Measurements from ENCODE around the gene PTPRN2.

Gene PTPRN2

GRCh38 chr7:157658851-157659412 lies 928.7 kb downstream of the PTPRN2 start:
- DNase-seq = no peak

- DNase-seq = peak; percentile 7
Measured at GRCh38 chr7:157657741-157658740, 929.6 kb downstream of the PTPRN2 start.

GRCh38 chr7:157656195-157656769 lies 931.3 kb downstream of the PTPRN2 start:
- DNase-seq = no peak

DNA sequence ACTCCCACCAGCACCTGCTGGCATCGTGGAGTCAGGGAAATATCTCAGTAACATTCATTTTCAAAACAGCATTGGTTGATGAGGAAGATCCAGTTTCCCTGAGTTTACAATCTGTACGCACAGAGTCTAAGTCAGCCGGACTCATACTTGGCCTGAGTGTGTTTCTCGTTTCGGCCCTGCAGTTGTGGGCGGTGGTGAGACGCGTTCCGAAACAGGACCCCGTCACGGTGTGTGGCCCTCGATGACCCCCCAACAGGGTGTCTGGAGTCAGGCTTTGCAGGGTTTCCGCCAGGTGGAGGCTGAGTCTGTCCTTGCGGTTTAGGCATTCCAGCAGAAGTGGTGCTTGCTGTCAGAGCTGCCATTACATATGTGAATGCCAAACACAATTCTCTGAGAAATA lies 933.3 kb downstream of the PTPRN2 start:
- no peak for DNase-seq

GRCh38 chr7:157653827-157654207 lies 933.8 kb downstream of the PTPRN2 start:
- DNase-seq = no peak

- no peak for DNase-seq
Measured at GRCh38 chr7:157652954-157653826, 934.4 kb downstream of the PTPRN2 start.

DNA sequence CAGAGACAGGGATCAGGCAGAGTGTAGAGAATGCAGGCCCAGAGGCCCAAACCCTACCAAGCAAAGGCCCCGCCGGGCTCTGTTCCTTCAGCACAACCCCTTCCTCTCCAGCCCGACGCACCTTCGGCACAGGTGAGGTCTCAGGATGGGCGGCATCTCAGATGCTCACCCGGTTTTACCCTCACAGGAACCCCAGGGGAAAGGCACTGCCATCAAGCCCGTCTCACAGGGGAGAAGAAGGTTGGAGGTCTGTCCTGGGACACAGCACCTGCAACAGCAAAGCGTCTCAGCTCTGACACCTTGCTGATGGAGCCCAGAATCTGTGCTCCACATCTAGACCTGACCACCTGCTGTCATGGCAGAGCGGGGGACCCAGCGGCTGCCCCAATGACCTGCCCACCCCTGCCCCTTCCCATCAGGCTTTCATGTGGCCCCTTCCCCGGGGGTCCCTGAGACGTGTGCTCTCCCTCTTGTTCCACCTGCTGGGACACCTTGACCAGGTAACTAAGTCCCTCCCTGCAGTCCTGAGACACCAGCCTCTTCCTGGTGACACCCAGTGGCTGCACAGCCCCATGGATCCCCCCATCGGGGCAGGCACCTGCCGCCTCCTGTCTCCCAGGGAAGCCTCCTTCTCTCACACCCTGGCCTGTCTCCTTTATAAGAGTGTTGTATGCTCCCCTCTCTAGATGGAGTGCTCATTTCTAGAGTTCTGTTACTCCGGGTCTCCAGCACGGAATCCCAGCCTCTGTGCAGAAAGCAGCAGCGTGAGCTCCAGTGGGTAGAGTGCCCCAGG lies 935.3 kb downstream of the PTPRN2 start:
- DNase-seq = no peak

DNA sequence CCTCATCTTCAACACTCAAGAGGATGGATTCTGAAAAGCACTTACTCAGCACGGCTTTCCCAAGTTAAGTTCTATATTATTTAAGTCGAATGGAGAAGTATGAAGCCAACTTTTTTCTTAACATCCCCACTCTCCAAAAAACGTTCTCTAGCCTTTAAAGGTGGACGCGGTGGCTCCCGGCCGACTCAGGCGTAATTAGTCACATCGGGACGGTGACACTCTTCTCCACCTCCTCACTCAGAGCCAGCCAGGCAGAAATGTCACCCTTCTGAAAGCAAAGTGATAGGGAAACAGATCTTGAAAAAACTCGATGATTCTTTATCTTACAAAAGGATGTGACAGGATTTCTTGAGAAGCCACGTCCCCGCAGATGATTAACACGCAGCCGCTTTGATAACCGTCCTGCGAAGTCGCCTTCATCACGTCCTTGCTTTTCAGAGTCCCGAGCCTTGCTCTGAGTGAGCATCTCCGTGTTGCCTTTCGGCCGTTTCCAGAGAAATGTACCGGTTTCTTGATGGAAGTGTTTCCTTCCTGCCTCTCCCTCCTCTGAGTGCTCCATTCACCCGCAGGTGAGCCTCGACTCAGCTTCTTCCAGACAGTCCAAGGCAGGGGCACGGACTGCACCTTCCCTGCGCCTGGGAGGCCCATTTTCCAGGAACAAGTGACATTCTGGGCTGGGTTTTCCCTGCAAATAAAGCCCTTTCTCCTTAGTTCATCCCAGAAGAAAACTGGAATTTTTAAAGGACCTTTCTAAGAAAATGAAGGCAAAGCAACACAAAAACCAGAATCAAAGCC lies 936.1 kb downstream of the PTPRN2 start:
- DNase-seq = no peak

- DNase-seq = no peak
Measured at GRCh38 chr7:157650801-157651200, 936.8 kb downstream of the PTPRN2 start.

- no peak for DNase-seq
Measured at GRCh38 chr7:157650131-157650631, 937.4 kb downstream of the PTPRN2 start.

GRCh38 chr7:157646551-157646950 lies 941.1 kb downstream of the PTPRN2 start:
- DNase-seq = no peak

GRCh38 chr7:157645539-157645938 lies 942.1 kb downstream of the PTPRN2 start:
- no peak for DNase-seq

- no peak for DNase-seq
Measured at GRCh38 chr7:157644946-157645345, 942.7 kb downstream of the PTPRN2 start.

- DNase-seq = no peak
Measured at GRCh38 chr7:157643525-157643970, 944.1 kb downstream of the PTPRN2 start.

DNA sequence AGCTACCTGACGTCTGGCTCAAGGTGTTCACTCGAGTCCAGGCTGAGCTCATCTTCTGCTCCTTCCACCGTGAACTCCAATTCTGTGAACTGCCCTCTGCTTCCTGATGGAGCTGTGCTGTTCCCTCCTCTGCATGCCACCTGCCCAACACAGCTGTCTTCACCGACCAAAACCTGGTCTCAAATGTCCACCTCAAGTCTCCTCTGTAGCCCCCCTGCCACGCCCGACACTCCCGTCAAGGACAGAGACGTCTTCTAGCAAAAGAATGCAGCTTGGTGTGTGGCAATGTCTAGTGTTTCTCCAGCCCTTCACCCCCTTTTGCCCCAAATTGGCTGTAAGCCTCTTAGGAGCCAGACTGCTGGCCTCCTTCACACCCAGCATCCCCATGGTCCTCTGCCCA lies 945.8 kb downstream of the PTPRN2 start:
- DNase-seq = no peak

DNA sequence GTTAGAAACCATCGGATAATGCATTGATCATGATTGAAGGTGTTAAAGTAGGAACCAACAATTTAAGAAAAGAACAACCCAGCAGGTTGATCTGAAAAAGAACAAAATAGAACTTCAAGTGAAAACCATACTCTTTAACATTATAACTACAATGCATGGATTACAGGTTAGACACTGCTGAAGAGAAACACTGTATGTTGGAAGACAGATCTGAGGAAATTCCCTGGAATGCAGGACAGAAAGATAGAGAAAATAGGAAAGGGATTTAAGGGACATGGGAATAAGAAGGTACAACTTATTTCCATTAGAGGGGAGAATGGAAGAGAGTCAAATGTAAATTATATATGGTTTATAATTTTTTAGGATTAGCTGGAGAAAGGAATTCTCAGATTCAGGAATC lies 947.5 kb downstream of the PTPRN2 start:
- DNase-seq = no peak

DNA sequence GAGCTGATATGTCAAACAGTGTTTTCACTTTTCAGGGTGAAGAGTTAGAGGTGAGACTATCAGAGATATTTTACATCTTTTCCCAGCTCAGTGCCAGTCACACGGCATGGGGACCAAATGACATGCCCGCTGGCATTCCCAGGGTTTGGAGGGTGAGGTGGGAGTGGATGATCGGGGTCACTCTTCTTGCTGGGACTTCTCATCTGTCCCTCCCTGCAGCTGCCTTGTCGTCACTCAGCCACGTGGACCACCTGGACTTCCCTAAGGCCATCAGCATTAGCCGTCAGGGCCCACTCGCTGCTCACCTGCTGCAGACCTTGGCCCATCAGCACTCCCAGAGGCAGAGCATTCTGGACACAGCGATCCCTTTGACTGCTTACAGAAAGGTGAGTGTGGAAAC lies 949.1 kb downstream of the PTPRN2 start:
- no peak for DNase-seq

GRCh38 chr7:157637216-157637949 lies 950.2 kb downstream of the PTPRN2 start:
- no peak for DNase-seq

DNA sequence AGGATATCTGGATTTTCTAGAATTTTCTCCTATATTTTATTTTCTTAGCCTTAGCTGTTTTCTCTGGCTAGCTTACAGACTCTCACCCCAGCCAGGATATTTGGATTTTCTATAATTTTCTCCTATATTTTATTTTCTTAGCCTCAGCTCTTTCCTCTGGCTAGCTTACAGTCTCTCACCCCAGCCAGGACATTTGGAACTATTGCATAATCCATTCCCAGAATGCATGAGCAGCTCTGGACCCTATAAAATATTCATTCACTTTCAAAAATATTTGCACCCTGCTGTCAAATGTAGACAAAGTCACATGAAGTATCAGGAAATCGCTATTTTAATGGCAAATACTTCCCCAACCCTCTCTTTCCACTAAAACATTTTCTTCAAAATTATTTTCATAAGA lies 952.0 kb downstream of the PTPRN2 start:
- DNase-seq = no peak

GRCh38 chr7:157635148-157635500 lies 952.5 kb downstream of the PTPRN2 start:
- DNase-seq = no peak
